ENCODE data around the gene ERG. TPM values are rescaled to one million over a fixed set of nuclear protein-coding genes. Genes with fewer than 3 reads are reported as not detected.

ERG gene
- total RNA-seq, 1 donor from 2014 or later: not detected

DNA sequence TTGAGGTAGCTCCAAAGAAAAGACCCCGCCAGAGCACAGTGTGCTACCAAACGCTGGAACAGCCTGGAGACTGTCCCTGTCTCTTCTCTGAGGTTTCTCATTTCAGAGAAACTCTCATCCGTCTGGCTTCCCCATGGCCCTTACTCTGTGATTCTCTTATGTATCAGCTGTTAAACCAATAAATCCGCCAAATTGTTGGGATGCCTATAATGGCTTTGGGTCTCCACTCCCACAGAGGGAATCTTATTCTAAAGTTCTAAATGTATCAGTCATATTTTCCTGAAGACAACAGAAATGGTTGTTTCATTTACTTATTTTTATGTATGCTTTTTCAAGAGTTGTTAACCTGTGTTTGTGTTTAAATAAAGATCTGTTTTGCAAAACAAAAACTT, 4.0 kb downstream of the ERG start:
- POLR2A ChIA-PET: no interaction called here
- ATAC-seq (ENCODE audit: low read depth) (no peak), DNase-seq (no peak)
- Mint-ChIP-seq H3K27ac (no peak overlapping the region), H3K9me3 (no peaks in the 10 kb centered on the region), H3K4me3 (no peak overlapping the region), H3K4me1 (no peaks in the 10 kb centered on the region), H3K27me3 (peaks cover 44% of the 10 kb centered on the region), H3K36me3 (ENCODE audit: low read depth) (no peaks in the 10 kb centered on the region)
- CTCF ChIA-PET: no interaction called here
- intact Hi-C loops (cut with micrococcal nuclease): no loop called here
- TF ChIP-seq, protein P1, sequence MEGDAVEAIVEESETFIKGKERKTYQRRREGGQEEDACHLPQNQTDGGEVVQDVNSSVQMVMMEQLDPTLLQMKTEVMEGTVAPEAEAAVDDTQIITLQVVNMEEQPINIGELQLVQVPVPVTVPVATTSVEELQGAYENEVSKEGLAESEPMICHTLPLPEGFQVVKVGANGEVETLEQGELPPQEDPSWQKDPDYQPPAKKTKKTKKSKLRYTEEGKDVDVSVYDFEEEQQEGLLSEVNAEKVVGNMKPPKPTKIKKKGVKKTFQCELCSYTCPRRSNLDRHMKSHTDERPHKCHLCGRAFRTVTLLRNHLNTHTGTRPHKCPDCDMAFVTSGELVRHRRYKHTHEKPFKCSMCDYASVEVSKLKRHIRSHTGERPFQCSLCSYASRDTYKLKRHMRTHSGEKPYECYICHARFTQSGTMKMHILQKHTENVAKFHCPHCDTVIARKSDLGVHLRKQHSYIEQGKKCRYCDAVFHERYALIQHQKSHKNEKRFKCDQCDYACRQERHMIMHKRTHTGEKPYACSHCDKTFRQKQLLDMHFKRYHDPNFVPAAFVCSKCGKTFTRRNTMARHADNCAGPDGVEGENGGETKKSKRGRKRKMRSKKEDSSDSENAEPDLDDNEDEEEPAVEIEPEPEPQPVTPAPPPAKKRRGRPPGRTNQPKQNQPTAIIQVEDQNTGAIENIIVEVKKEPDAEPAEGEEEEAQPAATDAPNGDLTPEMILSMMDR (IDR thresholded peaks at IDR 0.05): no peak

DNA sequence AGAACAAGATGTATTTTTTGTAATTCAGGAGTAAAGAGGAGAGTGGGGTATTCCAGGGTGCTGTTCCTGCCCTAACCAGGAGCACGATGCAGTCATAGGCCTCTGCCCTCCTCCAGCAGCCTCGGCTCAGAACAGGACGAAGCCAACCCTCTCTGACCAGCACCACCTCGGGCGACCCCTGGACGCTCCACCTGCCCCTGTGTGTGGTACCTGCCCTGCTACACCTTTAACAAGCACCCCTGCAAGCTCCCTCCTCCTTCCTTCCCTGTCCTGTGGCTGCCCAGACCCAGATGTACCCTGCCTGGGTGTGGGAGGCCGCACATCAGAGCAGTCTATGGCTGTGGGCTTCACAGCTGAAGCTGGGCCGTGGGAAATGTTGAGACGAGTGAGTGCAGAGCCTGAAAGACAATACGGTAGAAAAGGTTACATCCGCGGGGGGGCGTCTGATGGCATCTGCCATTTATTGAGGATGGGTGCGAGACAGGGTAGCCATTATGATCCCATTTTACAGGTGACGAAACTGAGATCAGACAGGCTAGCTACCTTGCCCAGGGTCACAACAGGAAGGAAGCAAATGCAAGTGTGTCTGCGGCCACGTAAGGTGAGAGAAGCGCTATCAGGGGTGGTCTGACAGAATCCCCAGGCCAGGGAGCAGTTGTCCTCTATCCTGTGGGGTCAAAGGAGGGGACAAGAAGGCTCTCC, 4.6 kb downstream of the ERG start:
- Mint-ChIP-seq H3K9me3 (no peaks in the 10 kb centered on the region), H3K4me1 (no peaks in the 10 kb centered on the region), H3K27ac (no peak overlapping the region), H3K4me3 (no peak overlapping the region), H3K36me3 (ENCODE audit: low read depth) (no peaks in the 10 kb centered on the region), H3K27me3 (peaks cover 46% of the 10 kb centered on the region)
- CTCF ChIA-PET: no interaction called here
- DNase-seq (no peak), ATAC-seq (ENCODE audit: low read depth) (no peak)
- intact Hi-C loops (cut with micrococcal nuclease): no loop called here
- POLR2A ChIA-PET: no interaction called here
- TF ChIP-seq, protein P1 (IDR thresholded peaks at IDR 0.05): no peak

DNA sequence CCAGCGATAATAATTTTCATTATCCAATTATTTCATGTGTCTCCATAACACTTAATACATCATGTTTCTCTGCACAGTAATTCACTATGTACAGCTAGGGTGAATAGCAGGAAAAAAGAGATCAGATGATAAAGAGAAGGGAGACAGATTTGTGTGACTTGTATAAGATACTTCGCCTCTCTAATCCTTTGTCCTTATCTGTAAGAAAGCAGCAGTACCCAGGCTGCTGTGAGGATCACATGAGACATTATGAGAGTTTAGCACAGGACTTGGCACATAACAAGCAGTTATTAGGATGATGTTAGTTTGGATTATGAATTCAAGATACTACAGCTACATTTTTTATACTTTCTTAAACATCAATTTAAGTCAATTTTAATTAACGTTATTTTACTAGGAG, 6.3 kb downstream of the ERG start:
- intact Hi-C loops (cut with micrococcal nuclease): no loop called here
- ChIA-PET POLR2A (no interaction called here), CTCF (no interaction called here)
- H3K36me3 Mint-ChIP-seq (ENCODE audit: low read depth): no peaks in the 10 kb centered on the region
- no peak overlapping the region for H3K4me3 Mint-ChIP-seq
- DNase-seq (no peak), ATAC-seq (ENCODE audit: low read depth) (no peak)
- H3K4me1 Mint-ChIP-seq: no peaks in the 10 kb centered on the region
- no peaks in the 10 kb centered on the region for H3K9me3 Mint-ChIP-seq
- TF ChIP-seq, protein P1 (IDR thresholded peaks at IDR 0.05): no peak
- H3K27me3 Mint-ChIP-seq: peaks cover 36% of the 10 kb centered on the region
- no peak overlapping the region for H3K27ac Mint-ChIP-seq

DNA sequence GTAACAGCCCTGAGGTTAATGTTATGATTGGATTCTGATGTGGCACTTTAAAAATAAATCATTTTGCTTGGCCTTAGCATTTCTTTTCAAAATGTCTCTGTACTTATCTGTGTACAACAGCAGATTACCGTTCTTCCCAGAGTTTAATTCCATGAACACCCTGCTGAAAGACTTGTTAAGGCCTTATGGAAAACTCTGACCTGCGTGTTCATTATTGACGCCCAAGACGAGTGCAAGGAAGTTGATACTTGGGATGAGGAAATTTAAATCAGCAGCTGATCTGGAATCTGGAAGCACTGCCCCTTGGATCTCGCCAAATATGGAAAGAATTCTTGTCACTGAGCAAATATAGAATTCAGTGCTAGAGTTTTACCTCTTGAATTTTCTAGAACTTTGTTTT, 6.7 kb downstream of the ERG start:
- H3K27ac Mint-ChIP-seq: no peak overlapping the region
- no peak overlapping the region for H3K4me3 Mint-ChIP-seq
- TF ChIP-seq, protein P1 (IDR thresholded peaks at IDR 0.05): no peak
- DNase-seq (no peak), ATAC-seq (ENCODE audit: low read depth) (no peak)
- H3K27me3 Mint-ChIP-seq: peaks cover 36% of the 10 kb centered on the region
- ChIA-PET POLR2A (no interaction called here), CTCF (no interaction called here)
- H3K4me1 Mint-ChIP-seq: no peaks in the 10 kb centered on the region
- H3K36me3 Mint-ChIP-seq (ENCODE audit: low read depth): no peaks in the 10 kb centered on the region
- H3K9me3 Mint-ChIP-seq: no peaks in the 10 kb centered on the region
- intact Hi-C loops (cut with micrococcal nuclease): no loop called here

DNA sequence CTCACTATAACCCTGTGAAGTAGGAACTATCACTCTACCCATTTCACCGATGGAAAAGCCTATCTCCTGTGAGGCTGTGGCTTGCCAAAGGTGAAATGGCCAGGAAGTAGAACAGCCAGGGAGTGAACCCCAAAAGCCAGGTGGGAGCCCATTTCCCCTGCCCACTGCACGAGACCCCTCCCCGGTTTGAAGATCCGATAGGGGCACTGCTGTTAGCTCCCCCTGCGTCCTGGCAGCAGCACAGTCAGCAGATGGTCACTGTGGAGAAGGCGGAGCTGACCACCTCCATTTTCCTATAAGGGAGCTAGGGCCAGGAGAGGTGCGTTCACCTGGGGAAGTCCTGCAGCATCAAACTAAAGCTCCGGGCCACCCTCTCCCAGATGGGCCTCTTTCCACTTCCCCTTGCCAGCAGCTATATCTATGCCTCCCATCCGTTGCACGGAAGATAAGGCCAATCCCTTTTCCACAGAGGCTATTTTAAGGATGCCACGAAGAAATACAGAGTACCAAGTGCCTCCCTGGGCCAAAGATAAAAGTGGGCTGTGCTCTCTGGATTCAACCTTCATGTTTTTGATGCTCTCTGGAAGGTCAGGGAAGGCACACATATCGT, 7.8 kb downstream of the ERG start:
- Mint-ChIP-seq H3K27ac (no peak overlapping the region), H3K4me3 (no peak overlapping the region), H3K4me1 (no peaks in the 10 kb centered on the region), H3K9me3 (no peaks in the 10 kb centered on the region), H3K36me3 (ENCODE audit: low read depth) (no peaks in the 10 kb centered on the region), H3K27me3 (peaks cover 28% of the 10 kb centered on the region)
- ATAC-seq (ENCODE audit: low read depth) (no peak), DNase-seq (no peak)
- intact Hi-C loops (cut with micrococcal nuclease): no loop called here
- POLR2A ChIA-PET: interaction anchor here (0.7 kb wide), 1 partner anchor 13 kb away, joined by 4 read pairs; no protein-coding TSS in a partner anchor
- CTCF ChIA-PET: no interaction called here
- TF ChIP-seq, protein P1 (IDR thresholded peaks at IDR 0.05): no peak
